CD4-positive, alpha-beta T cell (primary cell): Measurements from ENCODE around the gene SLIT1. TPM values are rescaled to one million over a fixed set of nuclear protein-coding genes. Genes with fewer than 3 reads are reported as not detected.

Experiments used
- ATAC-seq: fragments of 200-7000 bp; cut with Tn5 transposase; one replicate; pipeline ENCODE4 v1.10.0; 2022; ENCODE audit warnings: mild to moderate bottlenecking; ENCODE audit not compliant: poor library complexity
- CTCF ChIA-PET: fragments of 350-600 bp; sonication (Branson Sonifier 250); formaldehyde crosslinking; loops from one replicate; lab custom pipeline; 2021; ENCODE audit warnings: antibody characterized with exemption, inconsistent platforms; lab: Charles Lee
- POLR2A ChIA-PET: fragments of 350-600 bp; sonication (Branson Sonifier 250); formaldehyde crosslinking; loops from one replicate; lab custom pipeline; 2021; ENCODE audit warnings: antibody characterized with exemption, inconsistent platforms; lab: Charles Lee
- DNase-seq, 14 experiments: peaks; one replicate each; pipeline ENCODE4 v3.0.0-alpha.2; 2013 to 2020; ENCODE audit warnings: mixed read lengths in 2 of 14
- H3K27ac ChIP-seq, 2 donors: one replicate each; pipeline versions ENCODE4 v1.5.1 to v1.7.0; 2013; ENCODE audit warnings: low read length in 2 of 2, low read depth in 1 of 2, mild to moderate bottlenecking in 1 of 2
- H3K27me3 ChIP-seq, 2 experiments: 1 replicate in 1 of 2; 2 replicates in 1 of 2; pipeline versions ENCODE4 v1.6.1 to v1.7.0; 2013; ENCODE audit warnings: low read length in 2 of 2, control low read depth in 1 of 2, mild to moderate bottlenecking in 1 of 2, moderate library complexity in 1 of 2; ENCODE audit not compliant: insufficient read depth in 2 of 2, control insufficient read depth in 1 of 2
- H3K36me3 ChIP-seq: one replicate; pipeline ENCODE4 v1.6.1; 2013; ENCODE audit warnings: low read length, control low read depth; ENCODE audit not compliant: insufficient read depth
- H3K4me1 ChIP-seq: one replicate; pipeline ENCODE4 v1.6.1; 2013; ENCODE audit warnings: low read length, control low read depth; ENCODE audit not compliant: insufficient read depth
- H3K4me3 ChIP-seq: one replicate; pipeline ENCODE4 v1.5.1; 2013; ENCODE audit warnings: mild to moderate bottlenecking, low read length, moderate library complexity
- H3K9me3 ChIP-seq, 2 experiments: 1 replicate in 1 of 2; 2 replicates in 1 of 2; pipeline versions ENCODE4 v1.6.1 to v1.7.0; 2013; ENCODE audit warnings: low read length in 2 of 2, mild to moderate bottlenecking in 2 of 2, control low read depth in 1 of 2, moderate library complexity in 1 of 2; ENCODE audit not compliant: control insufficient read depth in 1 of 2, insufficient read depth in 1 of 2
- H3K27ac Mint-ChIP-seq: one replicate; pipeline ENCODE4 v1.8.0; 2020; ENCODE audit warnings: mixed read lengths
- H3K27me3 Mint-ChIP-seq: one replicate; pipeline ENCODE4 v1.8.0; 2021; ENCODE audit warnings: mixed read lengths
- H3K36me3 Mint-ChIP-seq: one replicate; pipeline ENCODE4 v1.8.0; 2021; ENCODE audit warnings: low read depth, mixed read lengths
- H3K4me1 Mint-ChIP-seq: one replicate; pipeline ENCODE4 v1.8.0; 2021; ENCODE audit warnings: low read depth, mixed read lengths
- H3K4me3 Mint-ChIP-seq: one replicate; pipeline ENCODE4 v1.8.0; 2020; ENCODE audit warnings: mild to moderate bottlenecking, mixed read lengths
- H3K9me3 Mint-ChIP-seq: one replicate; pipeline ENCODE4 v1.8.0; 2020; ENCODE audit warnings: mixed read lengths
- CTCF ChIP-seq: fragments of 200-600 bp; IDR thresholded peaks from one replicate; pipeline ENCODE4 v1.8.0; 2022; ENCODE audit warnings: antibody characterized with exemption, mild to moderate bottlenecking
- intact Hi-C, 2 experiments: fragments of 100-400 bp; cut with DNase I in 1 of 2; cut with micrococcal nuclease in 1 of 2; formaldehyde crosslinking; loops; one replicate each; pipeline versions ENCODE4 v1.15.1 to v1.9.0; 2023 to 2025; cut with DNase I, micrococcal nuclease
- total RNA-seq, 174 experiments: library from RNA in 2 of 174; stranded (reverse) in 2 of 174; gene quantifications; one replicate each; pipeline ENCODE4 v1.2.3 and lab custom pipeline; 2021 to 2026

The SLIT1 gene
- total RNA-seq, 2 experiments from 2014 or later, result 0.30 to 0.39 TPM

GRCh38 chr10:97129666-97130065, 56.1 kb downstream of the SLIT1 start:
- TF ChIP-seq CTCF, result no peak
- DNase-seq, result no peak
- Mint-ChIP-seq H3K4me3 (no peak overlapping the region), H3K36me3 (no peaks in the 10 kb centered on the region), H3K4me1 (no peaks in the 10 kb centered on the region), H3K27ac (no peak overlapping the region), H3K27me3 (no peaks in the 10 kb centered on the region), H3K9me3 (no peaks in the 10 kb centered on the region)
- intact Hi-C loops, result no loop called here
- ChIA-PET CTCF (no interaction called here), POLR2A (no interaction called here)
- H3K4me1 ChIP-seq, result no peaks in the 10 kb centered on the region
- H3K27ac ChIP-seq, result no peak overlapping the region
- no peak overlapping the region for H3K4me3 ChIP-seq
- H3K9me3 ChIP-seq, result no peaks in the 10 kb centered on the region
- no peak for ATAC-seq
- H3K27me3 ChIP-seq, result no peaks in the 10 kb centered on the region
- no peaks in the 10 kb centered on the region for H3K36me3 ChIP-seq

GRCh38 chr10:97128516-97129154, 57.1 kb downstream of the SLIT1 start:
- ChIA-PET CTCF (no interaction called here), POLR2A (no interaction called here)
- Histone ChIP-seq H3K4me1 (no peaks in the 10 kb centered on the region), H3K4me3 (no peak overlapping the region), H3K36me3 (no peaks in the 10 kb centered on the region), H3K9me3 (no peaks in the 10 kb centered on the region), H3K27ac (no peak overlapping the region), H3K27me3 (no peaks in the 10 kb centered on the region)
- no peak overlapping the region for H3K27ac Mint-ChIP-seq
- intact Hi-C loops, result no loop called here
- no peaks in the 10 kb centered on the region for H3K4me1 Mint-ChIP-seq
- H3K36me3 Mint-ChIP-seq, result no peaks in the 10 kb centered on the region
- no peak overlapping the region for H3K4me3 Mint-ChIP-seq
- no peak for TF ChIP-seq CTCF
- ATAC-seq, result no peak
- no peak for DNase-seq
- H3K27me3 Mint-ChIP-seq, result no peaks in the 10 kb centered on the region
- H3K9me3 Mint-ChIP-seq, result no peaks in the 10 kb centered on the region

- ATAC-seq, result no peak
- ChIA-PET CTCF (no interaction called here), POLR2A (no interaction called here)
- no peak overlapping the region for H3K4me3 ChIP-seq
- no peak for TF ChIP-seq CTCF
- no peaks in the 10 kb centered on the region for H3K27me3 ChIP-seq
- no peak for DNase-seq
- Mint-ChIP-seq H3K27ac (no peak overlapping the region), H3K36me3 (no peaks in the 10 kb centered on the region), H3K9me3 (no peaks in the 10 kb centered on the region), H3K4me3 (no peak overlapping the region), H3K27me3 (no peaks in the 10 kb centered on the region), H3K4me1 (no peaks in the 10 kb centered on the region)
- intact Hi-C loops, result no loop called here
- no peaks in the 10 kb centered on the region for H3K36me3 ChIP-seq
- no peak overlapping the region for H3K27ac ChIP-seq
- no peaks in the 10 kb centered on the region for H3K9me3 ChIP-seq
- no peaks in the 10 kb centered on the region for H3K4me1 ChIP-seq
Measured at GRCh38 chr10:97128039-97128492, 57.7 kb downstream of the SLIT1 start.
